ENCODE data around the gene CTNNB1. TPM values are rescaled to one million over a fixed set of nuclear protein-coding genes. Genes with fewer than 3 reads are reported as not detected.

Gene CTNNB1
- total and polyA plus RNA-seq, 2 of the 13 experiments (the other 11 are each of a cell fraction or from before 2014, with no cell fraction given), result 398 to 489 TPM

GRCh38 chr3:41265823-41266273 is 66.5 kb downstream of the CTNNB1 start (continued):
- TF ChIP-seq ZMAT5 (CRISPR knock-in tag; IDR thresholded peaks at IDR 0.05; ENCODE audit: borderline replicate concordance, low read depth), result no peak
- TF ChIP-seq, protein P1, sequence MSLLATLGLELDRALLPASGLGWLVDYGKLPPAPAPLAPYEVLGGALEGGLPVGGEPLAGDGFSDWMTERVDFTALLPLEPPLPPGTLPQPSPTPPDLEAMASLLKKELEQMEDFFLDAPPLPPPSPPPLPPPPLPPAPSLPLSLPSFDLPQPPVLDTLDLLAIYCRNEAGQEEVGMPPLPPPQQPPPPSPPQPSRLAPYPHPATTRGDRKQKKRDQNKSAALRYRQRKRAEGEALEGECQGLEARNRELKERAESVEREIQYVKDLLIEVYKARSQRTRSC (CRISPR knock-in tag; IDR thresholded peaks at IDR 0.05; ENCODE audit: low read depth), result no peak
- no peak for TF ChIP-seq GTF3A (CRISPR knock-in tag; conservative IDR thresholded peaks at IDR 0.05)
- TF ChIP-seq ZNF577 (CRISPR knock-in tag; IDR thresholded peaks at IDR 0.05; ENCODE audit: borderline replicate concordance, low read depth), result no peak
- TF ChIP-seq JARID2 (CRISPR knock-in tag; IDR thresholded peaks at IDR 0.05; ENCODE audit: insufficient replicate concordance), result no peak
- TF ChIP-seq ZNF616 (CRISPR knock-in tag; IDR thresholded peaks at IDR 0.05; ENCODE audit: low read depth), result no peak
- no peak for TF ChIP-seq KAT2B (IDR thresholded peaks at IDR 0.05; ENCODE audit: borderline replicate concordance, low read depth, low read length)
- peak; percentile 77 for TF ChIP-seq CREM (IDR thresholded peaks at IDR 0.05)
- TF ChIP-seq CREM (CRISPR knock-in tag; IDR thresholded peaks at IDR 0.05), result no peak
- TF ChIP-seq JUND (CRISPR knock-in tag; IDR thresholded peaks at IDR 0.05), result no peak
- peak; percentile 26; the same call in 1 of the 2 replicates for TF ChIP-seq KDM5B (CRISPR knock-in tag; IDR thresholded peaks at IDR 0.05; ENCODE audit: borderline replicate concordance)
- TF ChIP-seq ZNF710 (CRISPR knock-in tag; IDR thresholded peaks at IDR 0.05; ENCODE audit: borderline replicate concordance), result no peak; the same call in 1 of the 2 replicates
- TF ChIP-seq MAFF (IDR thresholded peaks at IDR 0.05; ENCODE audit: low read depth, low read length), result no peak

Measured in HepG2 (cell line).